Transverse colon (tissue), 3 donors: ENCODE results near the gene CCDC154.

Source experiments
- EP300 ChIP-seq: sonication (generic); formaldehyde crosslinking; IDR thresholded peaks from one replicate; pipeline ENCODE4 v1.6.1; 2017; ENCODE audit warnings: antibody characterized with exemption, low read depth
- POLR2A ChIP-seq: fragments of 450-650 bp; IDR thresholded peaks from one replicate; pipeline ENCODE4 v1.6.1; 2016; ENCODE audit warnings: antibody characterized with exemption, mild to moderate bottlenecking, moderate library complexity
- TF ChIP-seq, protein P1 (sequence below), 5 experiments: fragments of 200-600 bp in 3 of 5; fragments of 450-650 bp in 2 of 5; sonication (generic) in 3 of 5; IDR thresholded peaks; 1 replicate in 2 of 5; 2 replicates in 3 of 5; pipeline ENCODE4 v1.5.1; 2016 to 2017; ENCODE audit warnings: antibody characterized with exemption in 5 of 5, inconsistent platforms in 3 of 5, mild to moderate bottlenecking in 2 of 5, moderate library complexity in 1 of 5

DNA sequence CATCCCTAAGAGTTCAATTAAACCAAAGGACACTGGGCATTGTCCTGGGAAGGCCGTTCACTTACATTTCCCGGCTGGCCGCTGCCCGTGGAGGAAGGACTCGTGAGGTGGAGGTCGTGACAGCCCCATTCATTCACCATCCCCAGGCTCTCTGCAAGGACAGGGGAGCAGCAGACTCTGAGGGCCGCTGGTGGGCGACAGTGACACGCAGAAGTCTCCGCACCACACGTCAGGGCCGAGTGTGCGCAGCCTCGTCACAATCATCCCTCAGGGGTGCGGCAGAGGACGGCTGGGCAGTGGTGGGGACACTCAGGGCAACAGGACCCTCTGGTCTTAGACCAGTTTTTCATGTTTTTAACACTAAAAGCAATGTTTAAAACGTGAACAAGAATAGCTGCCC, 51.5 kb downstream of the CCDC154 start:
- TF ChIP-seq EP300 (no peak), POLR2A (no peak)
- TF ChIP-seq, protein P1, sequence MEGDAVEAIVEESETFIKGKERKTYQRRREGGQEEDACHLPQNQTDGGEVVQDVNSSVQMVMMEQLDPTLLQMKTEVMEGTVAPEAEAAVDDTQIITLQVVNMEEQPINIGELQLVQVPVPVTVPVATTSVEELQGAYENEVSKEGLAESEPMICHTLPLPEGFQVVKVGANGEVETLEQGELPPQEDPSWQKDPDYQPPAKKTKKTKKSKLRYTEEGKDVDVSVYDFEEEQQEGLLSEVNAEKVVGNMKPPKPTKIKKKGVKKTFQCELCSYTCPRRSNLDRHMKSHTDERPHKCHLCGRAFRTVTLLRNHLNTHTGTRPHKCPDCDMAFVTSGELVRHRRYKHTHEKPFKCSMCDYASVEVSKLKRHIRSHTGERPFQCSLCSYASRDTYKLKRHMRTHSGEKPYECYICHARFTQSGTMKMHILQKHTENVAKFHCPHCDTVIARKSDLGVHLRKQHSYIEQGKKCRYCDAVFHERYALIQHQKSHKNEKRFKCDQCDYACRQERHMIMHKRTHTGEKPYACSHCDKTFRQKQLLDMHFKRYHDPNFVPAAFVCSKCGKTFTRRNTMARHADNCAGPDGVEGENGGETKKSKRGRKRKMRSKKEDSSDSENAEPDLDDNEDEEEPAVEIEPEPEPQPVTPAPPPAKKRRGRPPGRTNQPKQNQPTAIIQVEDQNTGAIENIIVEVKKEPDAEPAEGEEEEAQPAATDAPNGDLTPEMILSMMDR (IDR thresholded peaks at IDR 0.05) = no peak
